GM10266 (cell line): ENCODE results near the gene SDR42E1.

Source experiments
- DNase-seq: peaks from one replicate; pipeline ENCODE4 v3.0.0; 2012; ENCODE audit errors: extremely low spot score
- CTCF ChIP-seq: IDR thresholded peaks from 2 replicates; pipeline ENCODE4 v1.5.1; 2012; ENCODE audit warnings: mild to moderate bottlenecking, low read depth; ENCODE audit not compliant: control insufficient read depth, insufficient read depth; ENCODE audit errors: missing control alignments

SDR42E1 gene

GRCh38 chr16:82040296-82040695 lies 29.0 kb upstream of the SDR42E1 start:
- TF ChIP-seq CTCF: no peak
- DNase-seq: no peak

- TF ChIP-seq CTCF: no peak
- no peak for DNase-seq
Observed at GRCh38 chr16:82037666-82038065, 26.4 kb upstream of the SDR42E1 start.

GRCh38 chr16:82037251-82037650 lies 26.0 kb upstream of the SDR42E1 start:
- no peak for DNase-seq
- TF ChIP-seq CTCF: no peak

GRCh38 chr16:82034981-82035612 lies 23.8 kb upstream of the SDR42E1 start, which contains the start of gene HSD17B2:
TSS of gene HSD17B2 (plus strand) at chr16:82035253. CDS start at chr16:82035425, 172 bp downstream.
- no peak for TF ChIP-seq CTCF
- no peak for DNase-seq

- no peak for TF ChIP-seq CTCF
- no peak for DNase-seq
Observed at GRCh38 chr16:82033683-82034300, 22.5 kb upstream of the SDR42E1 start.

GRCh38 chr16:82033006-82033405 lies 21.7 kb upstream of the SDR42E1 start:
- TF ChIP-seq CTCF: no peak
- DNase-seq: no peak
